ENCODE results near the gene PARD6B. TPM values are rescaled to one million over a fixed set of nuclear protein-coding genes. Genes with fewer than 3 reads are reported as not detected.

The PARD6B gene
- total RNA-seq, 1 experiment from 2014 or later, result 41.3 TPM

DNA sequence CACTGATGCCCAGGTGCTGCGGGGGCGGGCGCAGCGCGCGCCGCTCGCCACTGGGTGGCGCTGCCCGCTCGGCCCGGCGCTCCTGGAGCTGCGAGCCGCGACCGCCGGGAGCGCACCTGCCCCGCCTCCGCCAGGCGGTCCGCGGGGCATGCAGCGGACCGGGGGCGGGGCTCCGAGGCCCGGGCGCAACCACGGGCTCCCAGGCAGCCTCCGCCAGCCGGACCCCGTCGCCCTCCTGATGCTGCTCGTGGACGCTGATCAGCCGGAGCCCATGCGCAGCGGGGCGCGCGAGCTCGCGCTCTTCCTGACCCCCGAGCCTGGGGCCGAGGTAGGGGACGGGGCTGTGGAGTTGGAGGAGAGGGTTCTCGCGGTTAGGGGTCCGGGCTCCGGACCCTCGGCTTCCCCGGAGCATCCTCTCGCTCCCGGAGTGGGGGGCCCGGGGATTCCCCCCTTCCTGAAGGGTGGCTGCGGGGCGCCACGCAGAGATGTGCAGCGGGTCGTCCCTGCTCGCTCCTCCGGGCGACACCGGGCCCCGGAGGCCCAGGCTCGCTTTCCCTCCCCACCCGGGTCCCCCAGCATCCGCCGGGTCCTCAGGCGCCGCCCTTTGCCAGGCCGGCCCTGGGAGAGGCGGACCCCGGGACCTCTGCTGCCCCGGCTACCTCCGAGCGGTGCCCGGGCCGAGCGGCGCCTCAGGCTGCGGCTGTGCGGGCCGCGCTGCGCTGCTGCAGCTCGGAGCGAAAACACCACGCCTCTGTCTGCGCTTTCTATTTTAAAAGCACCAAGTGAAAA, 63.7 kb downstream of the PARD6B start, which contains the start of gene BCAS4 (continued):
- TF ChIP-seq, protein P1, sequence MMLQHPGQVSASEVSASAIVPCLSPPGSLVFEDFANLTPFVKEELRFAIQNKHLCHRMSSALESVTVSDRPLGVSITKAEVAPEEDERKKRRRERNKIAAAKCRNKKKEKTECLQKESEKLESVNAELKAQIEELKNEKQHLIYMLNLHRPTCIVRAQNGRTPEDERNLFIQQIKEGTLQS (IDR thresholded peaks at IDR 0.05), result no peak
- TF ChIP-seq CEBPB (IDR thresholded peaks at IDR 0.05; ENCODE audit: low read depth), result no peak
- no peak; the same call in 1 of the 2 replicates for TF ChIP-seq SIN3A (IDR thresholded peaks at IDR 0.05; ENCODE audit: low read depth)
- no peak for TF ChIP-seq ELF1 (IDR thresholded peaks at IDR 0.05; ENCODE audit: borderline replicate concordance, low read depth)
- TF ChIP-seq SP1 (IDR thresholded peaks at IDR 0.05; ENCODE audit: low read depth), result no peak
- no peak for TF ChIP-seq JUND (IDR thresholded peaks at IDR 0.05)

DNA sequence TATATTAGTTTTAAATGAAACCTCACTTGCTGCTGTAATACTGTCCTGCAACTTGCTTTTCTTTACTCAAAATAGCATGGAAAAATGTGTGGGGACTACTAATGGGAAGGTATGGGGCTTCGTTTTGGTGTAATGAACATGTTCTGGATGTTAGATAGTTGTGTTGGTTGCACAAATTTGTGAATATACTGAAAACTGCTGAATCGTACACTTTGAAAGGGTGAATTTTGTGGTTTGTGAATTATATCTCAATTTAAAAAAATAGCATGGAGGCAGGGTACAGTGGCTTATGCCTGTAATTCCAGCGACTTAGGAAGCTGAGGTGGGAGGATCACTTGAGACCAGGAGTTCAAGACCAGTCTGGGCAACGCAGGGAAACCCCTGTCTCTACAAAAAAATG, 65.8 kb downstream of the PARD6B start:
- no peak overlapping the region for H3K4me3 ChIP-seq (replicated peaks in 1 of 2; ENCODE audit: low read depth in 1 of 2, low read length in 2 of 2)
- ChIA-PET RAD21 (ENCODE audit: low non-redundant PET in 1 of 2, low total read pairs in 2 of 2, uncharacterized antibody in 2 of 2, unreplicated experiment in 2 of 2) (no interaction called here), POLR2A (no interaction called here), CTCF (no interaction called here)
- no peaks in the 10 kb centered on the region for H3K9me3 ChIP-seq (ENCODE audit: control insufficient read depth in 1 of 2, insufficient read depth in 1 of 2, low read depth in 1 of 2, low read length in 2 of 2)
- no peak overlapping the region for H2AFZ ChIP-seq (ENCODE audit: low read depth, low read length, poor library complexity, severe bottlenecking)
- no peaks in the 10 kb centered on the region for H3K27me3 ChIP-seq (ENCODE audit: insufficient read depth, low read length)
- no peak overlapping the region for H3K4me2 ChIP-seq (ENCODE audit: low read length)
- intact Hi-C loops (cut with micrococcal nuclease), result no loop called here
- no peaks in the 10 kb centered on the region for H3K9me2 ChIP-seq (ENCODE audit: insufficient read depth)
- no peak for TF ChIP-seq ZFX (IDR thresholded peaks at IDR 0.05)
- TF ChIP-seq EZH2 (IDR thresholded peaks at IDR 0.05), result no peak
- TF ChIP-seq YY1 (IDR thresholded peaks at IDR 0.05; ENCODE audit: extremely low read depth, insufficient replicate concordance, low read depth, low read length), result no peak
- no peak for TF ChIP-seq SIN3A (IDR thresholded peaks at IDR 0.05; ENCODE audit: low read depth)
- TF ChIP-seq EZH2phosphoT487 (IDR thresholded peaks at IDR 0.05; ENCODE audit: borderline replicate concordance), result no peak
- TF ChIP-seq SRF (IDR thresholded peaks at IDR 0.05; ENCODE audit: low read depth), result no peak
- no peak overlapping the region for H3K27ac ChIP-seq (ENCODE audit: low read depth, low read length)
- no peaks in the 10 kb centered on the region for H3K79me2 ChIP-seq (ENCODE audit: insufficient read depth, low read length)
- no peak for ATAC-seq
- H4K20me1 ChIP-seq (ENCODE audit: insufficient read depth), result no peaks in the 10 kb centered on the region
- DNase-seq (ENCODE audit: low read depth, low spot score), result no peak
- no peaks in the 10 kb centered on the region for H3K36me3 ChIP-seq (ENCODE audit: control insufficient read depth in 1 of 2, insufficient read depth in 2 of 2, low read length in 2 of 2)
- H3K9ac ChIP-seq (ENCODE audit: low read length), result no peak overlapping the region
- H3K4me1 ChIP-seq (ENCODE audit: control insufficient read depth in 1 of 2, insufficient read depth in 2 of 2, low read length in 2 of 2), result peaks cover 4 to 24% of the 10 kb centered on the region in 2 experiments; a peak in 3 of 4 replicates
- TSS peak; percentile 64 for BruUV-seq (replicated peaks)

Data from HCT116 (cell line).